Measurements from ENCODE around the gene RFTN2.

GRCh38 chr2:197673106-197673505 is 2.3 kb downstream of the RFTN2 start:
- TF ChIP-seq REST (IDR thresholded peaks at IDR 0.05; ENCODE audit: insufficient read depth in 1 of 2, low read depth in 2 of 2, low read length in 2 of 2) (no peak), POLR2AphosphoS5 (IDR thresholded peaks at IDR 0.05; ENCODE audit: low read depth, low read length) (no peak), SIN3A (IDR thresholded peaks at IDR 0.05; ENCODE audit: borderline replicate concordance, insufficient read depth, low read length) (no peak)
